ENCODE measurements around the gene FAM20B. TPM values are rescaled to one million over a fixed set of nuclear protein-coding genes. Genes with fewer than 3 reads are reported as not detected.

Gene FAM20B
- total RNA-seq, 2 donors from 2014 or later: 37.8 to 39.0 TPM

- H3K9me3 ChIP-seq: no peaks in the 10 kb centered on the region
- no peak for TF ChIP-seq CTCF (IDR thresholded peaks at IDR 0.05)
- peaks cover 18% of the 10 kb centered on the region for H3K36me3 ChIP-seq
- H3K27me3 ChIP-seq: no peaks in the 10 kb centered on the region
- H3K27ac ChIP-seq: no peak overlapping the region
- no peak for DNase-seq (ENCODE audit: low spot score)
- H3K4me1 ChIP-seq: no peaks in the 10 kb centered on the region
- no peak overlapping the region for H3K4me3 ChIP-seq
Observed at GRCh38 chr1:179052776-179053175, 27.1 kb downstream of the FAM20B start.

- no peak for DNase-seq (ENCODE audit: low spot score)
- Histone ChIP-seq H3K36me3 (peaks cover 18% of the 10 kb centered on the region), H3K4me1 (no peaks in the 10 kb centered on the region), H3K27me3 (no peaks in the 10 kb centered on the region), H3K4me3 (no peak overlapping the region), H3K27ac (no peak overlapping the region), H3K9me3 (no peaks in the 10 kb centered on the region)
- no peak for TF ChIP-seq CTCF (IDR thresholded peaks at IDR 0.05)
Observed at GRCh38 chr1:179053486-179053885, 27.8 kb downstream of the FAM20B start.

- Histone ChIP-seq H3K36me3 (peaks cover 18% of the 10 kb centered on the region), H3K27me3 (no peaks in the 10 kb centered on the region), H3K27ac (no peak overlapping the region), H3K4me1 (no peaks in the 10 kb centered on the region), H3K9me3 (no peaks in the 10 kb centered on the region), H3K4me3 (no peak overlapping the region)
- no peak for DNase-seq (ENCODE audit: low spot score)
- no peak for TF ChIP-seq CTCF (IDR thresholded peaks at IDR 0.05)
Observed at GRCh38 chr1:179055937-179056336, 30.2 kb downstream of the FAM20B start.

- Histone ChIP-seq H3K27me3 (no peaks in the 10 kb centered on the region), H3K27ac (no peak overlapping the region), H3K4me3 (no peak overlapping the region), H3K4me1 (no peaks in the 10 kb centered on the region), H3K36me3 (peaks cover 22% of the 10 kb centered on the region), H3K9me3 (no peaks in the 10 kb centered on the region)
- no peak for TF ChIP-seq CTCF (IDR thresholded peaks at IDR 0.05)
- no peak for DNase-seq (ENCODE audit: low spot score)
Observed at GRCh38 chr1:179058487-179059483, 33.1 kb downstream of the FAM20B start.

- H3K9me3 ChIP-seq: no peaks in the 10 kb centered on the region
- H3K27ac ChIP-seq: no peak overlapping the region
- H3K27me3 ChIP-seq: no peaks in the 10 kb centered on the region
- no peak for DNase-seq (ENCODE audit: low spot score)
- peaks cover 14% of the 10 kb centered on the region for H3K36me3 ChIP-seq
- no peaks in the 10 kb centered on the region for H3K4me1 ChIP-seq
- H3K4me3 ChIP-seq: no peak overlapping the region
- TF ChIP-seq CTCF (IDR thresholded peaks at IDR 0.05): no peak
Observed at GRCh38 chr1:179061360-179062282, 35.9 kb downstream of the FAM20B start.

Measured in right atrium auricular region (tissue), 2 donors.